Umbilical cord (tissue), 2 donors: ENCODE data around the gene TET1. TPM values are rescaled to one million over a fixed set of nuclear protein-coding genes. Genes with fewer than 3 reads are reported as not detected.
"Not testable (repeated sequence)": the region's sequence is repeated elsewhere in the genome, so short reads cannot be mapped to it uniquely, and the experiment has no call there.

ENCODE experiments used
- DNase-seq: peaks from one replicate; pipeline ENCODE4 v3.0.0-alpha.2; 2015; ENCODE audit warnings: low spot score
- total RNA-seq: library from RNA; depleted of rRNA; stranded (reverse); fragments of >200 nt; gene quantifications from one replicate; pipeline ENCODE4 v1.2.3, GENCODE V29; 2014; ENCODE audit warnings: low replicate concordance; ENCODE audit not compliant: insufficient read depth

The TET1 gene
- total RNA-seq, 1 donor from 2014 or later, result 19.3 TPM

DNA sequence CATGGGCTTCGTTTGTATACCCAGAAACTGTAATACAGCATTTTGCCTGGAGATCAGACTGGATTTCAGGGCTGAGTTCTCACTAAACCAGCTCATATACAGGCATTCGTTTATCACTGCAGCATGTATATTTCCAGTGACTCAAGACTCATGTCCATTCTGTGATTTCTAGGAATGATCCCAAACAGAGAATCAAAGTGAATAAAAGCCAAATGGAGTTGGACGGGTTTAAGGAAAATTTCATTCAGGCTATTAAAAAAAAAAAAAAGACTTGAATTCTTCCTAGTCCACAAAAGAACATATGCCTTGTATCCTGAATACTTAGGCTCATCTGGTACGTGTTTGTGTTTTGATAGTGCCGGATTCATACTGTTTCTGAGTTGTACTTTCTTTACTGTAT is 46.8 kb downstream of the TET1 start:
- DNase-seq, result peak; percentile 89

DNA sequence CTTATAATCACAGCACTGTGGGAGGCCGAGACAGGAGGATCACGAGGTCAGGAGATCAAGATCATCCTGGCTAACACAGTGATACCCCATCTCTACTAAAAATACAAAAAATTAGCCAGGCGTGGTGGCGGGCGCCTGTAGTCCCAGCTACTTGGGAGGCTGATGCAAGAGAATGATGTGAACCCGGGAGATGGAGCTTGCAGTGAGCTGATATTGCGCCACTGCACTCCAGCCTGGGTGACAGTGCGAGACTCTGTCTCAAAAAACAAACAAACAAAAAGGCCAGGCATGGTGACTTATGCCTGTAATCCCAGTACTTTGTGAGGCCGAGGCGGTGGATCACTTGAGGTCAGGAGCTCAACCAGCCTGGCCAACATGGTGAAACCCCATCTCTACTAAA is 49.9 kb downstream of the TET1 start:
- not testable (repeated sequence) for DNase-seq

DNA sequence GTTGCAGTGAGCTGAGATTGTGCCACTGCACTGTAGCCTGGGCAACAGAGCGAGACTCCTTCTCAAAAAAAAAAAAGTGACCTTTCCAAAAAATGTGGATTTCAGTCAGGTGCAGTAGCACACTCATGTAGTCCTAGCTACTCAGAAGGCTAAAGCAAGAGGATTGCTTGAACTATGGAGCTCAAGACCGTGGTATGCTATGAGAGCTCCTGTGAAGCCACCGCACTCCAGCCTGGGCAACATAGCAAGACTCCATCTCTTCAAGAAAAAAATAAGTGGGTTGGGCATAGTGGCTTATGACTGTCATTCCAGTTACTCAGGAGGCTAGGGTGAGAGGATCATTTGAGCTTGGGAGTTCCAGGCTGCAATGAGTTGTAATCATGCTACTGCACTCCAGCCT is 51.1 kb downstream of the TET1 start:
- DNase-seq, result no peak

DNA sequence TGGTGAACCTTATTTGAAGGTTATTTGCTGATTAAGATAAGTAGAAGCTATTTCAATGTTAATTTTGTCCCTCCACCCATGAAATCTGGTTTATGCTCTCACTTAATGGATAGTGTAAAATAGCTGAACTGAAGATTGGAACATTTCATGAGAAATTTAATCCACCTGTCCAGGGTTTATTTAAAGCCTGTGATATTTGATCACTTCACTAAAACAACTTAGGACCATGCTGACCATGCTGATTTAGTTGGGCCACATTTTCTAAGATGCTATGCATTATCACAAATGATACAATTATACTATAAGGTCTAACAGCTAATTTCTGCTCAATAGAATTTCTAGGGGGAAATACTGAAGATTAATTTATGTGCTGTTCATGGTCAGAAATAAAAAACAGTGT is 53.8 kb downstream of the TET1 start:
- not testable (repeated sequence) for DNase-seq

DNA sequence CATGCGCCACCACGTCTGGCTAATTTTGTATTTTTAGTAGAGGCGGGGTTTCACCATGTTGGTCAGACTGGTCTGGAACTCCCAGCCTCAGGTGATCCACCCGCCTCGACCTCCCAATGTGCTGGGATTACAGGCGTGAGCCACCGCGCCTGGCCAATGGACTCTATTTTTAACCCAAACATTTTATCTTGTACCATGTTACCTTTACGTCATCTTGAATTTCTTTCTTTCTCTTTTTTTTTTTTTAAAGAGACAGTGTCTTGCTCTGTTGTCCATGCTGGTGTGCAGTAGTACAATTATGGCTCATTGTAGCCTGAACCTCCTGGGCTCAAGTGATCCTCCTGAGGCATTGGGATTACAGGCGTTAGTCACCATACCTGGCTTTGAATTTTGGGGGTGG is 57.6 kb downstream of the TET1 start:
- DNase-seq, result not testable (repeated sequence)

DNA sequence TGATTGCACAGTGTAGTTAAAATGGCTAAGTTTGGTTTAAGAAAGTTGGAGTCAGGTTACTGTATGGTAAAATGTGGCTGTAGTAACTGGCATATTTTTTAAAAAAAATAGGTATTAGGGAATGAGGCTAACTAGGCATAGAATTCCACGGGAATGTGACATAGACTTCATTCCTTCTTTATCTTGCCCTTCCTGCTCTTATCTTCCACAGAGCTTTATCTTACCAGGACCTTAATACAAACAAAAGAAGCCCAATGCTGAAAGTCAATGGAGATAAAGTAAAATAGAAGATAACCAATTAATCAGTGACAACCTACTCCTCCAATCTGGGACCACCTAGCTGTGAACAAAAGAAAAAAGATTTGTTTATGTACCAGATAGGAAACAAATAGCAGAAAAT is 58.1 kb downstream of the TET1 start:
- DNase-seq, result no peak

DNA sequence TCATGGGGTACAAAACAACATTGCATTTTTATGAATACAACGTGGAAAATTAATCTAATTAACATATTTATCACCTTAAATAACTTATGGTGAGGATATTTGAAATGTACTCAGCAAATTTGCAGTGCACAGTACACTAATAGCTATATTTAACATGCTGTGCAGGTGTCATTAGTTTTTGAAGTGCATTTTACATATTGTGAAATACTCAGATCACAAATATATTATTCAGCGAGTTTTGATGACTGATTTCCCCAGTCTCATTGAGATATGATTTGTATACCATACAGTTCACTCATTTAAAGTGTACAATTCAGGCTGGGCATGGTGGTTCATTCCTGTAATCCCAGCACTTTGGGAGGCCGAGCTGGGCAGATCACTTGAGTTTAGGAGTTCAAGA is 59.5 kb downstream of the TET1 start:
- DNase-seq, result no peak

DNA sequence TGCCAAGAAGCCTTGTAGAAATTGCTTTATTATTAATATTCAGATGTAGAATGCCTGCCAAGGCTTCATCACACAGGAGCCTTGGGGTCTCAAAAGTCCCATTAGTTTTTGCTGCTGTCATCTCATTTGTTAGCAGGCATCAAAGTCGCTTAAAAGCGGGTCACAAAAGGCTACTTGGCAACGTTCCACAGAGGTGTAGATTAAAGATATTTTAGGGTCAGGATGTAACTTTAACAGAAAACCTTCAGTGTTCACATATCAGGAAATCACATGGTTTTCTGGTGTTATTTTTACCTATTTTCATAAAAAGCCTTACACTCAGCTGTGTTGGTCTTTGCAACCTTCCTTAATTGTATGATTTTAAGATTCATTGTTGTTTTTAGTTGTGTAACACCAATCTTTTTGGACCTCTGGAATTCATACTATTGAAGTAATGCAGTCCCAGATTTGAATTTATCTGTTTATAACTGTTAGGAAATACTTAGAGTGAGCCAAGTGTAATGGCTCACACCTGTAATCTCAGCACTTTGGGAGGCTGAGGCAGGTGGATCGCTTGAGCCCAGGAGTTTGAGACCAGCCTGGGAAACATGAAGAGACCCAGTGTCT is 65.3 kb downstream of the TET1 start:
- DNase-seq, result no peak

DNA sequence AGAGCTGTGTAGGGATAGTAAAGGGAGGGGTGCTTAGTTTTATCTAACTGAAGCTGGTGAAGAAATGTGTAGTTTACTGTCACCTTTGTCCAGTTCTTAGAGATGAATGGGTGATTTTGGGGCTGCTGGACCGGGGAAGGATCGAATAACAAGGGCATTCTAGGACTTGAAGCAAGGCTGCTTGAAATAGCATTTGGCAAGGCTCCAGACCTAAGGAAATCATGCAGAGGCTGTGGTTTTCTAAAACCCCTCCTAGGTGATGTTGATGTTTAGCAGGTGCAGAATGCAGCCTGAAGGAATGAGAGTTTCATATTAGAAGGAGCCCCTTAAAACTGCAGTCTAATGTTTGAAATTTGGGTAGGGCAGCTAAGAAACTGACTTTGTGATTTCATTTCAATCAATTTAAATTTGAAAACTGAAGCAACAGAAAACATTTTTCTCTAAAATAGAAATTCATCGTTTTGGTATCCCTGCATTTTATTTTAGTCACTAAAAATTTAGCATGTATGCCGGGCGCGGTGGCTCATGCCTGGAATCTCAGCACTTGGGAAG is 68.5 kb downstream of the TET1 start:
- peak; percentile 14 for DNase-seq

DNA sequence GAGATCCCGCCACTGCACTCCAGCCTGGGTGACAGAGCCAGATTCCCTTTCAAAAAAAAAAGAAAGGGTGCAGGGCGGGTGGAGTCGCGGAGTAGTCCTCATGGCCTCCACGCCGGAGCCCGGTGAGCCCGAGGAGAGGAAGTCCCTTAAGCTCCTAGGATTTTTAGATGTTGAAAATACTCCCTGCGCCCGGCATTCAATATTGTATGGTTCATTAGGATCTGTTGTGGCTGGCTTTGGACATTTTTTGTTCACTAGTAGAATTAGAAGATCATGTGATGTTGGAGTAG is 72.1 kb downstream of the TET1 start:
- not testable (repeated sequence) for DNase-seq

DNA sequence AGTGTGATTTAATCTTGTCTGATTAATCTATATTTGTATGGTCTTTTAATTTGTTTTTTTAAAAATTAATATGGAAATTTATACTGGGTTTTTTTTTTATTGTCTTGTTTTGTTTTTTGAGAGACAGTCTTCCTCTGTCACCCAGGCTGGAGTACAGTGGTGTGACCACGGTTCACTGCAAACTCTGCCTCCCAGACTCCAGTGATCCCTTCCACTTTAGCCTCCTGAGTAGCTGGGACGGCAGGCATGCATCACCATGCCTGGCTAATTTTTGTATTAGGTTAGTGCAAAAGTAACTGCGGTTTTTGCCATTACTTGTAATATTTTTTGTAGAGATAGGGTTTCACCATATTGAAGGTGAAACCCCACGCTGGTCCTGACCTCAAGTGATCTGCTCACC is 73.1 kb downstream of the TET1 start:
- DNase-seq, result no peak

DNA sequence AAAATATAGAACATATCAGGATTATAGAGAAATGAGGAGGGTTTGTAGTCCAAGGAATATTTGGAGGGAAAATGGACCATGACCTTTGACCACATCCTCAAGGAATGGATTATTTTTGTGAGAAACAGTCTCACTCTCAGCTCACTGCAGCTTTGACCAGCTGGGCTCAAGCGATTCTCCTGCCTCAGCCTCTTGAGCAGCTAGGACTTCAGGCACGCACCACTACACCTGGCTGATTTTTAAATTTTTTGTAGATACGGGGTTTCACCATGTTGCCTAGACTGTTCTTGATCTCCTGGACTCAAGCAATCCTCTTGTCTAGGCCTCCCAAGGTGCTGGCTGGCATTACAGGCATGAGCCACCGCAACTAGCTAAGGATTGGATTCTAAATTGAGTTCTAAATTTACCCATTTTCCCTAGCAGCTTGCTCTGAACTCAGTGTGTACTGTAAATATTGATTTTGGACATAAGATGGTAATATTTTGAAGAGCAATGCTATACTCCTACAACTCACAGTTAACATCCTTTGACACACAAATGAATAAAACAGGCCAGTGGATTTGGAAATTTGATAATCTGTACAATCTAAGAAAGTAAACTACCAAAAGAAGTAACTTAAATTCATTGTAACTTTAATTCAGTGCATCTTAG is 73.8 kb downstream of the TET1 start:
- no peak for DNase-seq

DNA sequence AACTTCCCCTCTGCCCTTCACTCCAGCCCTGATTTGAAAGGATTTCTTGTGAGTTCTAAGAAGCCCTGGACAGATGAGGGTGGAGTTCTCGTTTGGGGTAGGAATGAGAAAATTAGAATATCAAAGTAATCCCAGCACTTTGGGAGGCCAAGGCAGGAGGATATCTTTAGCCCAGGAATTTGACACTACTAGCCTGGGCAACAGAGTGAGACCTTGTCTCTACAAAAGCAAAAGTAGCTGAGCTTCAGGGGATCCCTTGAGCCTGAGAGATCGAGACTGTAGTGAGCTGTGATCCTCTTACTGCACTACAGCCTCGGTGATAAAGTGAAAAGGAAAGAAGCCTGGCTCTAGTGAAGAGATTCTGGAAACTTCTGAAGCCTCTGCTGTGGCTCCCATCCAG is 76.2 kb downstream of the TET1 start:
- DNase-seq, result no peak

DNA sequence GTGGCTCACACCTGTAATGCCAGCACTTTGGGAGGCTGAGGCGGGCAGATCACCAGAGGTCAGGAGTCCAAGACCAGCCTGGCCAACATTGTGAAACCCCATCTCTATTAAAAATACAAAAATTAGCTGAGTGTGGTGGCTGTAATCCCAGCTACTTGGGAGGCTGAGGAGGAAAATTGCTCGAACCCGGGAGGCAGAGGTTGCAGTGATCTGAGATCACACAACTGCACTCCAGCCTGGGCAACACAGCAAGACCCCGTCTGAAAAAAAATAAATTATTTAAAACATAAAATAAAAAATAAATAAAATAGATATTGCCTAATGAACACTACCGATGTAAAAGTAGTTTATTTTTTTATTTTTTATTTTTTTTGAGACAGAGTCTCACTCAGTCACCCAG is 83.4 kb downstream of the TET1 start:
- DNase-seq, result not testable (repeated sequence)

DNA sequence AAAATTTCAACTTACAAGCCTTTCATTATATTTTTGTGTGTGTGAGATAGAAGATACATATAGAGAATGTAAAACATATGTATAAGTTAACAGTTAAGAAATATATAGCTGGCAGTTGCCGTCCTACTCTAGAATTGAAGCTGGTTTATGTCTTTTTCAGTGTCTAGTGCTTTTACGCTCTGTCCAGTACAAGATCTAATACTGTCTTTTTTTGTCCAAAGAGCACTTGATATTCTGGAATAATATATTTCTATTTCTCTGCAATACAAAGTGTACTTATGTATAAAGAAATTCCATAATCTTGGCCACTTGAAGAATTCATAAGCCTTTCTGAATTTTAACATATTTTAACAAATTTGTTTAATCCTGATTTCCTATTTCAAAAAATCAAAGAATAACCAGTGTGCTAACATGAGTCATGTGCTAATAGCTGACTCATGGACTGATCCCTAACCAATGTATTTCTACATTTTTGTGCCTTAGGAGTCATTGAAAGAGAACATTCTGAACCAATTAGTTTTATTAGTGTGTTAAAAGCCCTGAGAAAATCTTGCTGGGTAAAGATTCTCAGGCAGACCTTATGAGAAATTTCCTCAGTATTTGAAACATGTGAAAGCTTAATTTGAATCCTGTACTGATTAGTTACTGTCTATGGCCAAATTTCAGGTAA is 87.7 kb downstream of the TET1 start:
- no peak for DNase-seq

DNA sequence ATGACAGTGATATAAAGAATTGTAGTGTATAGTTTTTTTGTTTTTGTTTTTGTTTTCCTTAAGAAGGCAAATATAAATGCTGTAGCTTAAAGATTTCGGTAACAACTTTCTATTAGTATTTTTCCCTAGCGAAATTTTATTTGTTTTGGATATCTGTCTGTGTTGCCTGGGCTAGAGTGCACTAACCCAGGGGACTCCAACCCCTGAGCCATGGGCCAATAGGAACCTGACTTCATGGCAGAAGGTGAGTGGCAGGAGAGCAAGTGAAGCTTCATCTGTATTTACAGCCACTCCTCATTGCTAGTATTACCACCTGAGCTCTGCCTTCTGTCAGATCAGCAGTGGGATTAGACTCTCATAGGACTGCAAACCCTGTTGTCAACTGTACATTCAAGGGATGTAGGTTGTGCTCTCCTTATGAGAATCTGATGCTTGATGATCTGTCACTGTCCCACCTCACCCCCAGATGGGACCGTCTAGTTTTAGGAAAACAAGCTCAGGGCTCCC is 95.5 kb downstream of the TET1 start:
- DNase-seq, result no peak

DNA sequence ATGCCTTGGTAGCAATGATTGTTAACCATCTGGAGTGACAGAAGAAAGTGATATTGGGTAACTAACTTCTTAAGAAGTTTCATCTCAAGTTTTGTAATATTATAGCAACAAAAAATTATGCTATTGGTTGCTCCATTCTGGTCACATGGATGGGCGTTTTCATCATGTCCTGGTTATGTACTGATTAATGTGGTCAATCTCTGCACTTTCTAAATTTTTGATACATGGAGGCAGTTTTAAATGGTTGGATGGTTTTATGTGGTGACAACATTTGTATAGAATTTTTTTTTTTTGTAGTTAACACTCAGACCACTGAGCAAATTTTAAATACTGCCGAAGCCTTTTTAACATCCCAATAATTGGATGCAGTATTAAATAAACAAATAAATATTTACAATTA is 105.7 kb downstream of the TET1 start:
- DNase-seq, result no peak

DNA sequence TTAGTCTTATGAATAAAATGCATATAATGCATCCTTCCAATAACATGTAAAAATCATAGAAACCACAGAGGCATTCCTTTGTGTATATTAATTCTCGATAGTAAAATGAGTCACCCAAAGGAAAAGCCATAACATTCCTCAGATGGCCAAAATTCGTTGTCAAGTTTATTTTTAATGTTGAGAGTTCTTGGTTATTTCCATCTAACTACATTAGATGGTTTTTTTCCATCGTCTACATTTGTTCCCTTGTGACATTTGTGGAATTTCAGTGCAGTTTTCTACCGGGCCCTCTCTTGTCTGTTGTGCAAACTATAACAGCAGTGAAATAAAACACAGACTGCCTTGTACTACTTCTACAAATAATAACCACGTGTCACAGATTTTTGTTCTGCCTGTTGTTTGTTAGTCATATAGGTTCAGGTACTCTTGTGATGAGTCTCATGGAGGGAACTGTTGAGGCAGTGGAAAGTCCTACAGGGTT is 106.2 kb downstream of the TET1 start:
- DNase-seq, result peak; percentile 4

DNA sequence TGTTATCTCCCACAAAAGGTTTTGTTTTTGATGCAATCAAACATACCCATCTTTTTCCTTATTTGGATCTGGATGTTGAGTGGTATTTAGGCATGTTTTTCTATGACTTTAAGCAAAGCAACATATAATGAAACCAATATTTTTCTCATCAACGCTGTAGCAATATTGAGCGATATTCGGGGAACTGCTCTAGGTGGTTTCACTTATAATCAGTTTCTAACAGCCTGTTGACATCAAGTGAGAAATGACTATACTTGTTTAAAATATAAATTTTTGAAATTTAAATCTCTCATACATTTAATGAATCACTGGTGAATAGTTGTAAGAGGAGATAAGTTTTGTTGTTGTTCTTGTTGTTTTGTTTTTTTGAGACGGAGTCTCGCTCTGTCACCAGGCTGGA is 108.1 kb downstream of the TET1 start:
- no peak for DNase-seq

DNA sequence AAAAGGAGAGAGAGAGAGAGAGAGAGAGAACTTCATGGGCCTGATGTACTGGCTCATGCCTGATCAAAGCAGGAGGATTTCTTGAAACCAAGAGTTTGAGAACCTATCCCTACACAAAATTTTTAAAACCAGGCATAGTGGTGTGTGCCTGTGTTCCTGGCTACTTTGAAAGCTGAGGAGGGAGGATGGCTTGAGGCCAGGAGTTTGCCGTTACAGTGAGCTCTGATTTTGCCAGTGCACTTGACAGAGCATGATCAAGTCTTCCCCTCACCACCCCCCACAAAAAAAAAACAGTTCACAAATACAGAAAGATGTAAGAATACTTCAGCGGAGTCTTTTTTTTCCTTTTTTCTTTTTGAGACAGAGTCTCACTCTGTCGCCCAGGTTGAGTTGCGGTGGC is 108.8 kb downstream of the TET1 start:
- DNase-seq, result no peak

DNA sequence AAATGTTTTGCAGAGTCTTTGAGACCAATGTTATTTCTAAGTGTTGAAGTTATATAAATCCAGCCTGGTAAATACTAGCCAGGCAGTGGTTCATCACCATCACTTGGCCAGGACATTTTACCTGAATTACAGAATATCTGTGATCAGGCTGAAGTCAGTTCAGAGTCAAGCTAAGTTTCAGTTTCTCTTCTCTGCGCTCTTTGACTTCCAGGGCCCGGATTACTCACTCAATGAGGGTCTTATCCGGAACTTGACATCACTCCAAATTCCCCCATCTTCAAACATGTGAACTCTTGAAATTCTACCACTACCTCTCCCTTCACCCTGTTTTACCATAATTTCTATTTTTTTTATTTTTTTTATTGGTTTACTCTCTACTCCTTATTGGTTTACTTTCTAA is 124.3 kb downstream of the TET1 start:
- DNase-seq, result no peak

DNA sequence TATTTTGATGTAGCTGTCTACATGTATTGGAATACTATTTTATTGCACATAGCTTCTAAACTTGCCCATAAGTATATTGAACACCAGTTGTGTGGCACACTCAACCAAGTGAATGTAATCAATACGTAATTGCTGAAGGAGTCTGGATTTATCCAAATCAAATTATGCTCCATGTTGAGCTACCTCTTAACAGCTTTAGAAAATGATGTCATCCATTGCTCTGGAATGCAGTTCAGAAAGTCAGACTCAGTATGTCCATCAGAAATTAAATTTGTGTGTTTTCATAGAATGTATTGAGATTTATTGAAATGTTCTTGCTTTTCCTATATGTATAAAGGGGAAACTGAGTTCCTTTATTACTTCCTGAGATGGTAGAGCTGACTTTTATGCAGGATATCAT is 135.9 kb downstream of the TET1 start:
- no peak for DNase-seq

DNA sequence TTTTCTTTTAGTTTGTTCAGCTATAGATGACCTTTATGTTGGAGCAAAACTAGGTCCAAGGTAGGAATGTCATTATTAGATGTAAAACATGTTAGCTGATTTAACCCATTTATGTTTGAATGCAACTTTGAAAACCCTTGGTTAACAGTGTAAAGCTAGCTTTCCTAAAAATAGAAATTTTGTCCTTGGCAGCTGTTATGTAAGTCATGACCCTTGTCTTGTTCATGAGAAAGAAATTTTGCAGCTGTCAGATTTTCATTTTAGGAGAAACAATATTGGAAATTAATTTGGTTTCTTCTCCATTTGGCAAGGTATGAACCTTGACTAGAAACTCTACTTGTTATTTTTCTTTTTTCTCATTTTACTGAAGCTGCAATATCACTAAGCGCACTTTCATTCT is 137.0 kb downstream of the TET1 start:
- no peak for DNase-seq
